Peyer's patch (tissue), 4 donors: ENCODE data around the gene SMG6.

Experiments
- CTCF ChIP-seq, 6 experiments: fragments of 450-650 bp in 4 of 6; fragments of 200-600 bp in 2 of 6; sonication (generic) in 1 of 6; IDR thresholded peaks; one replicate each; pipeline ENCODE4 v1.5.1; 2017 to 2019; ENCODE audit warnings: antibody characterized with exemption in 6 of 6, mild to moderate bottlenecking in 3 of 6, moderate library complexity in 1 of 6
- POLR2A ChIP-seq, 2 donors: fragments of 450-650 bp; IDR thresholded peaks; one replicate each; pipeline ENCODE4 v1.5.1; 2017; ENCODE audit warnings: antibody characterized with exemption in 2 of 2, mild to moderate bottlenecking in 2 of 2, moderate library complexity in 2 of 2

- TF ChIP-seq CTCF (IDR thresholded peaks at IDR 0.05) (no peak), POLR2A (IDR thresholded peaks at IDR 0.05) (peak in 1 of 2 donors; percentile 58)
These were observed 219.4 kb downstream of the SMG6 start for GRCh38 chr17:2084036-2084765.
